CD14-positive monocyte (primary cell): ENCODE measurements around the gene GRIK4. TPM values are rescaled to one million over a fixed set of nuclear protein-coding genes. Genes with fewer than 3 reads are reported as not detected.

Source experiments
- DNase-seq, 3 donors: peaks; one replicate each; pipeline ENCODE4 v3.0.0-alpha.2; 2011 to 2022
- H2AFZ ChIP-seq: 2 replicates; pipeline ENCODE4 v1.6.0; 2012; ENCODE audit warnings: mild to moderate bottlenecking, low read depth, low read length, inconsistent platforms; ENCODE audit not compliant: insufficient read depth, poor library complexity, severe bottlenecking
- H3K27ac ChIP-seq, 2 donors: 1 replicate in 1 of 2; 2 replicates in 1 of 2; pipeline ENCODE4 v1.5.1; 2012 to 2013; ENCODE audit warnings: low read length in 2 of 2, control low read depth in 1 of 2, inconsistent platforms in 1 of 2, low read depth in 1 of 2, mild to moderate bottlenecking in 1 of 2
- H3K27me3 ChIP-seq, 2 donors: one replicate each; pipeline versions ENCODE4 v1.6.0 to v1.6.1; 2011 to 2013; ENCODE audit warnings: low read length in 2 of 2; ENCODE audit not compliant: control insufficient read depth in 2 of 2, insufficient read depth in 2 of 2
- H3K36me3 ChIP-seq, 2 donors: replicated peaks in 1 of 2; 1 replicate in 1 of 2; 2 replicates in 1 of 2; pipeline versions ENCODE4 v1.5.1 to v1.6.1; 2012 to 2013; ENCODE audit warnings: low read length in 2 of 2, control low read depth in 1 of 2, inconsistent platforms in 1 of 2, mild to moderate bottlenecking in 1 of 2; ENCODE audit not compliant: insufficient read depth in 2 of 2, control insufficient read depth in 1 of 2
- H3K4me1 ChIP-seq, 2 donors: 1 replicate in 1 of 2; 2 replicates in 1 of 2; pipeline versions ENCODE4 v1.5.1 to v1.6.1; 2012 to 2013; ENCODE audit warnings: low read length in 2 of 2, control low read depth in 1 of 2, inconsistent platforms in 1 of 2, mild to moderate bottlenecking in 1 of 2, moderate library complexity in 1 of 2; ENCODE audit not compliant: insufficient read depth in 2 of 2, control insufficient read depth in 1 of 2
- H3K4me2 ChIP-seq: replicated peaks from 2 replicates; pipeline ENCODE3; 2012; ENCODE audit warnings: low read length, moderate library complexity, mild to moderate bottlenecking; ENCODE audit not compliant: poor library complexity, severe bottlenecking; ENCODE audit errors: extremely low read depth
- H3K4me3 ChIP-seq, 3 experiments: fragments of 200-600 bp in 1 of 3; sonication (generic) in 1 of 3; replicated peaks in 1 of 3; 1 replicate in 2 of 3; 2 replicates in 1 of 3; pipeline ENCODE4 v1.5.1; 2011 to 2013; ENCODE audit warnings: low read length in 3 of 3, mild to moderate bottlenecking in 3 of 3, control low read depth in 2 of 3, low read depth in 2 of 3, inconsistent platforms in 1 of 3, moderate library complexity in 1 of 3
- H3K79me2 ChIP-seq: 2 replicates; pipeline ENCODE4 v1.6.0; 2012; ENCODE audit warnings: mild to moderate bottlenecking, control low read depth, inconsistent platforms, low read length, moderate library complexity; ENCODE audit not compliant: insufficient read depth
- H3K9ac ChIP-seq: 2 replicates; pipeline ENCODE4 v1.6.0; 2017; ENCODE audit warnings: low read length, mild to moderate bottlenecking; ENCODE audit not compliant: insufficient read depth, poor library complexity, severe bottlenecking
- H3K9me3 ChIP-seq, 2 donors: replicated peaks in 1 of 2; 1 replicate in 1 of 2; 2 replicates in 1 of 2; pipeline versions ENCODE4 v1.5.1 to v1.6.1; 2012 to 2013; ENCODE audit warnings: low read length in 2 of 2, control low read depth in 1 of 2; ENCODE audit not compliant: control insufficient read depth in 1 of 2, insufficient read depth in 1 of 2
- H4K20me1 ChIP-seq: 2 replicates; pipeline ENCODE4 v1.6.0; 2012; ENCODE audit warnings: mild to moderate bottlenecking, low read length, control low read depth, moderate library complexity; ENCODE audit not compliant: insufficient read depth
- H3K27ac Mint-ChIP-seq, 7 donors: one replicate each; pipeline ENCODE4 v1.8.0; 2020; ENCODE audit warnings: mild to moderate bottlenecking in 7 of 7, mixed read lengths in 7 of 7, moderate library complexity in 6 of 7, inconsistent platforms in 2 of 7
- H3K27me3 Mint-ChIP-seq, 3 donors: one replicate each; pipeline ENCODE4 v1.8.0; 2021 to 2022; ENCODE audit warnings: low read depth in 3 of 3, mild to moderate bottlenecking in 3 of 3, mixed read lengths in 3 of 3, moderate library complexity in 3 of 3, inconsistent platforms in 1 of 3
- H3K36me3 Mint-ChIP-seq, 2 donors: one replicate each; pipeline ENCODE4 v1.8.0; 2020; ENCODE audit warnings: mixed read lengths in 2 of 2, inconsistent platforms in 1 of 2, mild to moderate bottlenecking in 1 of 2
- H3K4me1 Mint-ChIP-seq: one replicate; pipeline ENCODE4 v1.8.0; 2020; ENCODE audit warnings: mild to moderate bottlenecking, mixed read lengths
- H3K4me3 Mint-ChIP-seq, 2 donors: one replicate each; pipeline ENCODE4 v1.8.0; 2020; ENCODE audit warnings: mild to moderate bottlenecking in 2 of 2, mixed read lengths in 2 of 2, moderate library complexity in 1 of 2
- H3K9me3 Mint-ChIP-seq, 7 donors: one replicate each; pipeline ENCODE4 v1.8.0; 2020 to 2022; ENCODE audit warnings: mixed read lengths in 7 of 7, mild to moderate bottlenecking in 6 of 7, moderate library complexity in 6 of 7, inconsistent platforms in 2 of 7
- CTCF ChIP-seq: fragments of 200-600 bp; IDR thresholded peaks from one replicate; pipeline ENCODE4 v1.8.0; 2022; ENCODE audit warnings: antibody characterized with exemption, mild to moderate bottlenecking
- WGBS: methylation state at CpG from one replicate; pipeline ENCODE4 v1.1.5; 2013; ENCODE audit warnings: missing lambda C conversion rate; ENCODE audit not compliant: insufficient coverage; 5-methylcytosine and 5-hydroxymethylcytosine counted together
- intact Hi-C, 2 donors: fragments of 100-400 bp; cut with micrococcal nuclease; formaldehyde crosslinking; loops; one replicate each; pipeline versions ENCODE4 v1.15.0 to v1.15.1; 2023
- polyA plus RNA-seq, 3 donors: library from polyadenylated mRNA; depleted of rRNA in 1 of 3; unstranded in 2 of 3; stranded (reverse) in 1 of 3; fragments of 300-500 nt in 2 of 3; fragments of >200 nt in 1 of 3; fragmentation: Illumina TruSeq in 2 of 3; gene quantifications; 1 replicate in 2 of 3; 2 replicates in 1 of 3; pipeline ENCODE4 v1.2.3, GENCODE V29; 2012 to 2021

GRIK4 gene
- polyA plus RNA-seq, 3 donors: not detected

GRCh38 chr11:120512739-120513435, 1.3 kb downstream of the GRIK4 start:
- DNase-seq: no peak
- intact Hi-C loops: loop anchor here (5.0 to 10.0 kb wide), 3 partner anchors 602 to 682 kb away; no protein-coding TSS in a partner anchor
- H3K27me3 Mint-ChIP-seq: peaks cover 61 to 78% (median 65%) of the 10 kb centered on the region in 3 donors
- H3K4me2 ChIP-seq: no peak overlapping the region
- no peak overlapping the region for H2AFZ ChIP-seq
- H3K9me3 ChIP-seq: no peaks in the 10 kb centered on the region
- peaks cover 0 to 2% (median 0%) of the 10 kb centered on the region in 7 donors for H3K9me3 Mint-ChIP-seq
- H4K20me1 ChIP-seq: no peaks in the 10 kb centered on the region
- no peaks in the 10 kb centered on the region for H3K79me2 ChIP-seq
- peak overlapping the region in 1 of 2 donors; percentile 73 for H3K4me3 Mint-ChIP-seq
- no peak for TF ChIP-seq CTCF
- peaks cover 6 to 61% of the 10 kb centered on the region in 2 donors for H3K27me3 ChIP-seq
- no peaks in the 10 kb centered on the region for H3K36me3 Mint-ChIP-seq
- peaks cover 2% of the 10 kb centered on the region for H3K4me1 Mint-ChIP-seq
- 83% methylated on average over 15 of the region's 22 CpGs for WGBS
- H3K4me1 ChIP-seq: no peaks in the 10 kb centered on the region
- no peak overlapping the region for H3K27ac ChIP-seq
- H3K36me3 ChIP-seq: no peaks in the 10 kb centered on the region
- H3K27ac Mint-ChIP-seq: peak overlapping the region in 1 of 7 donors; percentile 66
- no peak overlapping the region for H3K4me3 ChIP-seq
- no peak overlapping the region for H3K9ac ChIP-seq

GRCh38 chr11:120513436-120514315, 2.1 kb downstream of the GRIK4 start:
- H3K27ac Mint-ChIP-seq: no peak overlapping the region
- H3K9me3 Mint-ChIP-seq: peaks cover 0 to 2% (median 0%) of the 10 kb centered on the region in 7 donors
- no peak overlapping the region for H3K4me2 ChIP-seq
- no peaks in the 10 kb centered on the region for H3K36me3 Mint-ChIP-seq
- H4K20me1 ChIP-seq: no peaks in the 10 kb centered on the region
- H3K9ac ChIP-seq: no peak overlapping the region
- intact Hi-C loops: loop anchor here (5.0 to 10.0 kb wide), 3 partner anchors 601 to 681 kb away; no protein-coding TSS in a partner anchor
- peaks cover 2% of the 10 kb centered on the region for H3K4me1 Mint-ChIP-seq
- 75% methylated on average over 5 of the region's 19 CpGs for WGBS
- H3K36me3 ChIP-seq: no peaks in the 10 kb centered on the region
- no peak overlapping the region for H3K4me3 ChIP-seq
- no peaks in the 10 kb centered on the region for H3K9me3 ChIP-seq
- peak overlapping the region in 1 of 2 donors; percentile 73 for H3K4me3 Mint-ChIP-seq
- no peaks in the 10 kb centered on the region for H3K79me2 ChIP-seq
- peaks cover 60 to 74% (median 62%) of the 10 kb centered on the region in 3 donors for H3K27me3 Mint-ChIP-seq
- TF ChIP-seq CTCF: no peak
- no peak overlapping the region for H2AFZ ChIP-seq
- no peaks in the 10 kb centered on the region for H3K4me1 ChIP-seq
- no peak for DNase-seq
- H3K27me3 ChIP-seq: peaks cover 4 to 61% of the 10 kb centered on the region in 2 donors
- H3K27ac ChIP-seq: no peak overlapping the region
